Tibial nerve (tissue), 4 donors: ENCODE measurements around the gene HOXA3.

ENCODE experiments used
- CTCF ChIP-seq, 5 experiments: fragments of 200-600 bp in 3 of 5; fragments of 450-650 bp in 2 of 5; sonication (generic) in 3 of 5; IDR thresholded peaks; one replicate each; pipeline ENCODE4 v1.5.1; 2016 to 2019; ENCODE audit warnings: antibody characterized with exemption in 5 of 5, mild to moderate bottlenecking in 3 of 5, moderate library complexity in 2 of 5
- EP300 ChIP-seq, 2 donors: sonication (generic); formaldehyde crosslinking; IDR thresholded peaks; one replicate each; pipeline ENCODE4 v1.6.1; 2017; ENCODE audit warnings: antibody characterized with exemption in 2 of 2, mild to moderate bottlenecking in 1 of 2

GRCh38 chr7:27171637-27172314 lies 19.4 kb upstream of the HOXA3 start:
- TF ChIP-seq CTCF (IDR thresholded peaks at IDR 0.05): no peak
- TF ChIP-seq EP300 (IDR thresholded peaks at IDR 0.05): no peak
